GM18951 (cell line): ENCODE measurements around the gene NCOA5.
"Not testable (repeated sequence)": the region's sequence is repeated elsewhere in the genome, so short reads cannot be mapped to it uniquely, and the experiment has no call there.

Experiments
- POLR2A ChIP-seq: IDR thresholded peaks from 4 replicates; pipeline ENCODE4 v1.6.1; 2011; ENCODE audit warnings: mild to moderate bottlenecking; ENCODE audit not compliant: insufficient read length, insufficient read depth; ENCODE audit errors: extremely low read depth
- in situ Hi-C: fragments of 300-500 bp; cut with MboI; formaldehyde crosslinking; loops from one replicate; pipeline ENCODE4 v1.12.0; 2022; ENCODE audit warnings: low sequenced_read_pairs, mixed read lengths, inconsistent platforms; ENCODE audit not compliant: unreplicated experiment

The NCOA5 gene

DNA sequence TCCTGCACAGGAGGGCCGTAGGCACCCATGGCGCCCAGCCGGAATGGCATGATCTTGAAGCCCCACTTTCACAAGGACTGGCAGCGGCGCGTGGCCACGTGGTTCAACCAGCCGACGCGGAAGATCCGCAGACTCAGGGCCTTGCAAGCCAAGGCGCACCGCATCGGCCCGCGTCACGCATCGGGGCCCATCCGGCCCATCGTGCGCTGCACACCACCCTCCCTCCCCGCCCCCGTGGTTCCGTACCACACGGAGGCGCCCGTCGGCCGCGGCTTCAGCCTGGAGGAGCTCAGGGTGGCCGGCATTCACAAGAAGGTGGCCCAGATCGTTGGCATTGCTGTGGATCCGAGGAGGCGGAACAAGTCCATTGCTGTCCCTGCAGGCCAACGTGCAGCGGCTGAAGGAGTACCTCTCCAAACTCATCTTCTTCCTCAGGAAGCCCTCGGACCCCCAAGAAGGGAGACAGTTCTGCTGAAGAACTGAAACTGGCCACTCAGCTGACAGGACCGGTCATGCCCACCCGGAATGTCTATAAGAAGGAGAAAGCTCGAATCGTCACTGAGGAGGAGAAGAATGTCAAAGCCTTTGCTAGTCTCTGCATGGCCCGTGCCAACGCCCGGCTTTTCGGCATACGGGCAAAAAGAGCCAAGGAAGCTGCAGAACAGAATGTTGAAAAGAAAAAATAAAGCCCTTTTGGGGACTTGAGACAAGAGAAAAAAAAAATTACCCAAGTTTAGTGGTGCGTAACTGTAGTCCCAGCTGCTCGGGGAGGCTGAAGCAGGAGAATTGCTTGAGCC is 9.9 kb upstream of the NCOA5 start:
- in situ Hi-C loops = no loop called here

GRCh38 chr20:46093531-46093930 is 3.8 kb upstream of the NCOA5 start:
- no peak for TF ChIP-seq POLR2A
- in situ Hi-C loops = no loop called here

More for the DNA sequence above, 9.9 kb upstream of the NCOA5 start:
- no peak for TF ChIP-seq POLR2A

DNA sequence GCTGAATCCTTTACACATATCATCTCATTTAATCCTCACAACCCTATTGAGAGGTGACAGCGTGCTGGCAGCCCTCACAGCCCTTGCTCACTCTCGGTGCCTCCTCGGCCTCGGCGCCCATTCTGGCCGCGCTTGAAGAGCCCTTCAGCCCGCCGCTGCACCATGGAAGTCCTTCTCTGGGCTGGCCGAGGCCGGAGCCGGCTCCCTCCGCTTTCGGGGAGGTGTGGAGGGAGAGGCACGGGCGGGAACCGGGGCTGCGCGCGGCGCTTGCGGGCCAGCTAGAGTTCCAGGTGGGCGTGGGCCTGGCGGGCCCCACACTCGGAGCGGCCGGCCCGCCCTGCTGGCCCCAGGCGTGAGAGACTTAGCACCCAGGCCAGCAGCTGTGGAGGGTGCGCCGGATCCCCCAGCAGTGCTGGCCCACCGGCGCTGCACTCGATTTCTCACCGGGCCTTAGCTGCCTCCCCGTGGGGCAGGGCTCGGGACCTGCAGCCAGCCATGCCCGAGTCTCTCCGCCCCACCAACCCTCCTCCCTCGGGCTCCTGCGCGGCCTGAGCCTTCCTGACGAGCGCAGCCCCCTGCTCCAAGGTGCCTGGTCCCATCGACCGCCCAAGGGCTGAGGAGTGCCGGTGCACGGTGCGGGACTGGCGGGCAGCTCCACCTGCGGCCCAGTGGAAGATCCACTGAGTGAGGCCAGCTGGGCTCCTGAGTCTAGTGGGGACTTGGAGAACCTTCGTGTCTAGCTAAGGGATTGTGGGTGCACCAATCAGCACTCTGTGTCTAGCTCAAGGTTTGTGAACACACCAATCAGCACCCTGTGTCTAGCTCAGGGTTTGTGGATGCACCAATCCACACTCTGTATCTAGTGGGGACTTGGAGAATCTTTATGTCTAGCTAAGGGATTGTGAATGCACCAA is 2.1 kb upstream of the NCOA5 start:
- in situ Hi-C loops = not testable (repeated sequence)

DNA sequence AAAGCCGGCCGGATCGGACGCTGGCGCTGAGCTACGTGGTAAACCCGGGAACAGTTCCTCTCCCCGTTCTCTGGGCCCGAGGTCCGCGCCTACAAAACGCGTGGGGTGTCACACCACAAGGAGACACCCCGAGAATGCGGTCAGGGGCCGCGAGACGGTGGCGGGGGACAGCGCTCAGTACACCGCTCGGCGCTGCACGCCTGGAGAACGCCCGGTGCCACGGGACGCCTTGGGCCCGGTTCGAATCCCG is 670 bp downstream of the NCOA5 start:
- no peak for TF ChIP-seq POLR2A
- in situ Hi-C loops = no loop called here

- in situ Hi-C loops = no loop called here
- TF ChIP-seq POLR2A = no peak
These were observed 1.2 kb downstream of the NCOA5 start for GRCh38 chr20:46088409-46089166.

DNA sequence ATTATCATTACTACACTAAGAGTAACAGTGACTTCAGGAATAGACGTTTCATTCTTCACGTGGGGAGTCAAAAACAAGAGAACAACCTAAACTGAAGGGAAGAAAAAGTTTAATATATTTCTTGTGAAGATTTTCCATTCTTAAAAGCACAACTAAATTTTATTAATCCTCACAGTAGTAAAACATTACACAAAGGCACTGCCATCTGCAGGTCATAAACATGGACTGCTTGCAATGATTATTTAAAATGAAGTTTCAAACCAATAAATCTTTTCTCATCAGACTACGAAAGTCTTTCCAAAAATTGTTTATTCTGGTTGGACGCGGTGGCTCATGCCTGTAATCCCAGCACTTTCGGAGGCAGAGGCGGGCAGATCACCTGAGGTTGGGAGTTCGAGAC is 2.6 kb downstream of the NCOA5 start:
- TF ChIP-seq POLR2A = no peak
- in situ Hi-C loops = no loop called here

DNA sequence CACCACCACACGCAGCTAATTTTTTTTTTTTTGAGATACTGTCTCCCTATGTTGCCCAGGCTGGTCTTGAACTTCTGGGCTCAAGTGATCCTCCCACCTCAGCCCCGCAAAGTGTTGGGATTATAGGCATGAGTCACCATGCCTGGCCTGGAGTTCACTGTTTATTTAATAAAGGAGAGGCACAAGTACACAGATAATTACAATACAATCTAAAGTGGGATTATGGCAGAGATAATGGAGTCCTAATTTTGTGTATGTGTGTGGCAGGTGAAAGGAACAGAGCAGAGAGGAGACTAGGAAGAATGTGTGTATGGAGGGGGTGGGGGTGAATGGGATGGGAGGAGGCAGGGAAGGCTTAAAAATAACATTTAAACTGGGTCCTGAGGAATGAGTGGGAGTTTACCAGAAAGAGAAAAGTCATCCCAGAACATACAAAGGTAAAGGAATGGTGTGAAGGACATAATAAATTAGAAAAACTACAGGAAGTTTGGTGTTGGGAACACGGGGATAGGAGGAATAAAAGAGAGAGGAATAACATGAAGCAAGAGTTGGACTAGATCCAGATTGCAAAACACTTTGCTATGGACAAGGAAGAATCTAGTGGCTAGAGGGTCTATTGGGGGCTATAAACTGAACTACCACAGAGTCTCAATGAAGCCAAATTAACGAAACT is 4.4 kb downstream of the NCOA5 start:
- TF ChIP-seq POLR2A = no peak
- in situ Hi-C loops = no loop called here

GRCh38 chr20:46084805-46085178 is 5.0 kb downstream of the NCOA5 start:
- in situ Hi-C loops = no loop called here
- no peak for TF ChIP-seq POLR2A

- in situ Hi-C loops = no loop called here
- no peak for TF ChIP-seq POLR2A
These were observed 6.2 kb downstream of the NCOA5 start for GRCh38 chr20:46083531-46084061.

DNA sequence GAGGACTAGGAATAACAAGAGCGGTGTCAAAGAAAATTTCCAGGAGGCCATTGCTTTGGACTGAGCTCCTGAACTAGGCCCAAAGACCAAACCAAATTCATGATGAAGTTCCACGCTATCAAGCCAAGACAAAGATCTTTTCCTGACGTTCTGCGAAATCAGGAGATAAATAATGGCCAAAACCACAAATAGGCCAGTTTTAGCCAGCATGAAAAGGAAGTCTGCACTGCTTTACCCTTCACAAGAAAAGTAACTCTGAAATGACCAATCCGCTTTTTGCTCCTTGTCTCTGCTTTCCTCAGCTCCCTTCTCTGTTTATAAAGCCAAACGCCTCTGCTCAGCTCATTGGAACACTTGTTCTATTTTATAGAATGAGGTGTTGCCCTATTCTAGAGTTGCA is 6.7 kb downstream of the NCOA5 start:
- in situ Hi-C loops = no loop called here
- TF ChIP-seq POLR2A = no peak

DNA sequence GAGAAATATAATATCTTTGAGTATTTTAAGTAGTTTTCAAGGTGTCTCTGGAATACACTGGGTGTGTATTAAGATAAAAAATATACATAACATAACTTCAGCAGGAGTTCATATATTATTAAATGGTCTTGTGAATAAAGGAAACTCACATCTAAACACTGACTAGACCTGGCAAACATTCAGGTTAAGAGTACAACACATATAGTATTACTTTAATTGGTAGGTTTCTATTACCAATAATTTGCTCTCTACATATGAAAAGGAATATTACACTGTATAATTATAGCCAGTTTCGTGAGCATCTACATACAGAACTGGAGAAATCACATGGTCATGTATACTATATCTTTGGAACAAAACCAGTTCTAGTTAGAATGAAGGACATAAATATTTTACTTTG is 8.7 kb downstream of the NCOA5 start:
- in situ Hi-C loops = no loop called here
- no peak for TF ChIP-seq POLR2A

DNA sequence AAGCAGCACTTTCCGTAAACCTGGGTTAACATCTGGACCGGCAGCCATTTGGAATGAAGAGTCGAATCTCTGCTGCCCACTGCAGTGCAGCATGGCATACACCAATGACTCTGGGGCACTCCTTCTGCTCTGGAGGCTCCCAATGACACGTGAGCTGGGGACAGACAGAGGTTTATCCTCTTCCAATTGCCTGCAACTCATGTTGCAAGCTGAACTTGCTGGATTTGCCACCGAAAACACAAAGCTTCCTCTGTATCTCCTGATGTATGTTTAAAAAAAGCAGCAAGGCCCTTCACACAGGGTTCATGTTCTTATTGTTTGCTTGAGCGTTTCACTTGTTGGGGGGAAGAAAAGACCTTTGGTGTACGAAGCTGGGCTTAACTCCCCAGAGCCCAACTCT is 10.8 kb downstream of the NCOA5 start:
- in situ Hi-C loops = no loop called here
- no peak for TF ChIP-seq POLR2A

DNA sequence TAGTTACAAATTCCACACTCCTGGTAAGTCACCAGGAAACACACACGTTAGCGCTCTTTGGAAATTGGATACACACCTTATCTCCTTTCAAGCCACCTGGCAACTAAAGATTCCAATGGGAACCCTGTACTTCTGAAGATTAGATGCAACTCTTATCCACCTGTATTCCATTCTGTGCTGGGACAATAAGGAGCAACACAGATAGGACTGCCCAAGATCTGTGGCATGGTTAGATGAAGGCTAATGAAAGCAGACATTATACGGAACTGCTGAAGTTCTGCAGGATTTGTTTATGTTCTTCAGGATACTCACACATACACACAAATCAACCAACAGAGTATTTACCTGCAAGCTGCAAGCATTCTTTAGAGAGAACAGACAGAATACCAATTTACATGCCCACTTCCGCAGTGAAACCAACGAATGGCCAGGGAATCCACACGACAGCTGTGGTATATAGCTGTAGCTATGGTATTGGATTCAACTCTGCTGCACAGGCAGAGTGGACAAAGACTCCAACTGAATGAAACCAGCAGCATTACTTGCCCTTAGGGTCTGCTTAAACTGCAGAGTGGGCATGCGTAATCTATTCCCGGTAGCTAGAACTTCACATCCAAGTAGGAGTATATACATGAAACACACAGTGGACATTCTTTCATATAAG is 12.0 kb downstream of the NCOA5 start:
- in situ Hi-C loops = no loop called here
- TF ChIP-seq POLR2A = no peak

DNA sequence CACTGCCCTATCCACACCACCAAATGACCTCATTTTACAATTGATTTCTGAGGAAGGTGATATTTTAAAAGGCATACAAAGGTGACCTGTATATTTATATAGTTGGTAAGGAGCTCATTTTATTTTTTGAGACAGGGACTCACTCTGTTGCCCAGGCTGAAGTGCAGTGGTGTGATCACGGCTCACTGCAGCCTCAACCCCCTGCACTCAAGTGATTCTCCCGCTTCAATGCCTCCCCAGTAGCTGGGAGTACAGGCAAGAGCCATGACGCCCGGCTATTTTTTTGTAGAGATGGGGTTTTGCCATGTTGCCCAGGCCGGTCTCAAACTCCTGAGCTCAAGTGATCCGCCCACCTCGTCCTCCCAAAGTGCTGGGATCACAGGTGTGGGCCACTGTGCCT is 13.0 kb downstream of the NCOA5 start:
- no peak for TF ChIP-seq POLR2A
- in situ Hi-C loops = no loop called here
